NCI-H1092 (cell line): ENCODE data around the gene COQ10A.
"Not testable (repeated sequence)": the region's sequence is repeated elsewhere in the genome, so short reads cannot be mapped to it uniquely, and the experiment has no call there.

Source experiments
- DNase-seq: peaks from one replicate; lab custom pipeline; 2025; lab: John Stamatoyannopoulos, UW

COQ10A gene

DNA sequence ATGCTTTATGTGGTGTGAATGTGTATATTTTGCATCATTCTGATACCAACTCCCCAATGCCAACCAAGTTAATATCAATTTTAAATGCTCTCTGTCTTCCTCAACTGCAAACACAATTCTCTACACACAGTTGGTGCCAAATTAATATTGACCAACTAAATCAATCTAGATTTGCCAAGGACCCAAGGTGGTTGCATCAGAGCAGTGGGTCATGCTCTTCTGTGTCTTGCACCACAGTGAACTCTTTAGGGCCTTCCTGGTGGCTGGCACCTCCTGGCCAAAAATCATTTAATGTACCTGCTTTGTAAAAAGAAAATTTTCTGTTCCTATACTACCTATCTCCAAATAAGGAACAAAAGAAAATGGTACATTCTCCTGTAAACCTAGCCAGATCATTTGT is 14.1 kb downstream of the COQ10A start:
- DNase-seq: no peak

DNA sequence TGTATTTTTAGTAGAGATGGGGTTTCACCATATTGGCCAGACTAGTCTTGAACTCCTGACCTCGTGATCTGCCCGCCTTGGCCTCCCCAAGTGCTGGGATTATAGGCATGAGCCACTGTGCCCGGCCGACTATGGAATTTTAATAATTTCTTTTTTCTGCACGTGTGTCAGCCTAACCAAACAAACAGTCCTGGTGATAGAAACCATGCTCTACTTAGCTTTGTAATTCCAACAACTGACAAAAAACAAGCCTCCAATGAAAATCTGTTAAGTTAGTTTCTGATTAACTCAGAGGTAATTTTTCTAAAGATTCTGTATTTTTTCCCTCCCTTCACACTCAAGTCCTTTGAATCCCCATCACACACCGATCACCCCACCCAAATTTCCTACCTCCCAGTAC is 15.3 kb downstream of the COQ10A start:
- DNase-seq: no peak

DNA sequence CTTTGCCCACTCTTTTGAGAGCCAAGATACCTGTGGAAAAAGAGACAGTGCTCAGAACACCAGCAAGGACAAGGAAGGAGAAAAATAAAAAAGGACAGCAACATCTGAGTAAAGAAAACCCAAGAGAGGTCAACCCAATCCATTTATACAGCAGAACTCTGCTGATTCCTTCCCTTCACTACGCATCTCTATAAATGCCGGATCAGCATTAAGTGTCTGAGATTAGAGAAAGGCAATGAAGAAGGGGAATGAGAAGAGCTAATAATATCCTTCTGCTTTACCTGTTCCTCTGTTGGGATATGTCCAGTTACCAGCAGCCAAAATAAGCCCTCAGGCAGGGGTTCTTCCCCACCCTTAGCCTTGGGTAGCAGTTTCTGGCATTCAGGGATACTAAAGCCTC is 15.8 kb downstream of the COQ10A start:
- DNase-seq: no peak

DNA sequence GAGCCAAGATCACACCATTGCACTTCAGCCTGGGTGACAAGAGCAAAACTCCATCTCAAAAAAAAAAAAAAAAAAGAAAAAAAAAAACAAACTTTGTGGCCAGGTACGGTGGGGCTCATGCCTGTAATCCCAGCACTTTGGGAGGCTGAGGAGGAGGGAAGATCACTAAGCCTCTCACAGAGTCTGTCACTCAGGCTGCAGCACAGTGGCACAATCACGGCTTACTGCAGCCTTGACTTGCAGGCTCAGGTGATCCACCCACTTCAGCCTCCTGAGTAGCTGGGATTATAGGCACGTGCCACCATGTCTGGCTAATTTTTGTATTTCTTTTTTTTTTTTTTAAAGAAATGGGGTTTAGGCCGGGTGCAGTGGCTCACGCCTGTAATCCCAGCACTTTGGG is 17.5 kb downstream of the COQ10A start:
- DNase-seq: not testable (repeated sequence)

DNA sequence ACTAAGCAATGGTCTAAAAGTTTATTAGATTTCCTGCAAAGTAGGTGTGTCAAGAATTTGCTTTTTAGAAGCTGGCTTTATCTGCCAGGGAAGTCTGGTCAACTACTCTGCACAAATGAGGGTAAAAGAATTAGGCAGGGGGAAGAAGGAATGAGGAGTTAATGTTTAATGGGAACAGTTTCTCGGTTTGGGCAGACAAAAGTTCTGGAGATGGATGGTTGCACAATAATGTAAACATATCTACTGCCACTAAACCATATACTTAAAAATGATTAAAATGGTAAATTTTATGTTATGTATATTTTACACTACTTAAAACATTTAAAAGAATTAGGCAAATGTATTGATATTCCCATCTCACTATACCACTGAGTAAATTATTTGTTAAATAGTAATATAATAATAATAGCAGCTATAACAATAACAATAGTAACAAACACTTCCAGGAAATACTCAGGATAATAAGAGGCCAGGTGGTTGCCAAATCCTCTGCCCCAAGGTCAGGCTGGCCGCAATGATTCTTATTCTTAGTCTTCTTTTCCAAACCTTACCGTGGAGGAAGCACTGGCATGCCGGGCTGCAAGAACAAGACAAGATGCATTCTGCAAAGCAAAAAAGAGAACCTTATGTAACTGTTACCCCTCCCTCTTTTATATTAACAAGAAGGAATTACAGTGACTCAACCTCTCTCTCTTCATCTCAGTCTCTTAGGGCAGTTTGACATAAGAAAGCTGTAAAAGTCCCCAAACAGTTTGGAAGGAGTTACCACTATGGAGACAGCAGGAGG is 19.5 kb downstream of the COQ10A start:
- DNase-seq: no peak

DNA sequence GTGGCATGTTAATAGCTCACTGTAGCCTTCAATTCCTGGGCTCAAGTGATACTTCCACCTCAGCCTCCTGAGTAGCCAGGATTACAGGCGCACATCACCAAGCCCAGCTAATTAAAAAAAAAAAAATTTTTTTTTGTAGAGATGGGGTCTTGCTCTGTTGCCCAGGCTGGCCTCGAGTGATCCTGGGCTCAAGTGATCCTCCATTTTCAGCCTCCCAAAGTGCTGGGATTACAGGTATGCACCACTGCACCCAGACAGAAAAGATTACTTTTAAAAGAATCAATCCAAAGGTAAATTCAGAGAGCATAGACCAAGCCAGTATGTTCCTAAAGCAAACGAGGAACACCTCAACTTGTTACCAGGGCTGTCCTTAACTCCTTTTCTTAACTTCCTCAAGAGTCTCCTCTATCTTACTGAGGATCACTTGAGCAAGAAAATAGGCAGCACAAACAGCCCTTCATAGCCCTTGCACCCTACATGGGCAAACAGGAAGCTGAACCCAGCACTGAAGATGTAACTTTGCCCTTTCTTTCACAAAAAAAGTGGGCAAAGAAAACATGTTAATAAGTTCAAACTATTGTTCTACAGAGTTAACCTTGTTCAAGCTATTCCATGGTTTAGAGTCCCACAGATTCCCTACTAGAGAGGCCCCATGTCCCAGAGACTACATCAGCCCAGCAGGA is 22.1 kb downstream of the COQ10A start:
- no peak for DNase-seq

DNA sequence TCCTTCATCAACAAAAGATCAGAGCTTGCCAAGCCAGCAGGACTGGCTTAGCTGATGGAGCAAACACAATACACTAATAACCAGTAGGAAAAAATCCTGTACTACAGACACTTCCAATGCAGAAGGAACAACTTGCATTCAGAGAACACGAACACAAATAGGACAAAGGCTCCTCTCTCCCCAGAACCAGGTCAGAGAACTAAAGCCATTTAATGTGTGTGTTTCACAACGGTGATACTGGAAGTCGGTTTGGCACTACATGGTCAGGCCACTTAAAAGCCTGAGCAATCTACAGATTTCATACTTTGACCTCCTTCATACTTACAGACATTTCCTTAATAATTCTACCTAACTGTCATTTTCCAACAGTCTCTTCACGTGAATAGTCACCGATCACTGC is 27.1 kb downstream of the COQ10A start:
- DNase-seq: no peak

DNA sequence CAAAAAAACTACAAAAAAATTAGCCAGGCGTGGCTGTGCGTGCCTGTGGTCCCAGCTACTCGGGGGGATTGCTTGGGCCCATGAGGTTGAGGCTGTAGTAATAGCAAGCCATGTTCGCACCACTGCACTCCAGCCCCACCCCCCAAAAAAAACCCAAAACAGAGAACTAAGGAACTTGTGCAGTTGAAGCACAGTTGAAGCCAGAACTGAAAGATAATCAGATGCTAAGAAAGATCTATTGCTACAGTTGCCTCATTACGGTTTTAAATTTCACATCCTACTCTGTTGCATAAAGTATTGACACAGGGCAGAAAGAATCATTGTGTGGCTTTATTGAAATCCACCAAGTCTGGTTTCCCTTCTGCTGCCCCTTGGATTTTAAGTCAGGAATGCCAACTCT is 29.6 kb downstream of the COQ10A start:
- no peak for DNase-seq

DNA sequence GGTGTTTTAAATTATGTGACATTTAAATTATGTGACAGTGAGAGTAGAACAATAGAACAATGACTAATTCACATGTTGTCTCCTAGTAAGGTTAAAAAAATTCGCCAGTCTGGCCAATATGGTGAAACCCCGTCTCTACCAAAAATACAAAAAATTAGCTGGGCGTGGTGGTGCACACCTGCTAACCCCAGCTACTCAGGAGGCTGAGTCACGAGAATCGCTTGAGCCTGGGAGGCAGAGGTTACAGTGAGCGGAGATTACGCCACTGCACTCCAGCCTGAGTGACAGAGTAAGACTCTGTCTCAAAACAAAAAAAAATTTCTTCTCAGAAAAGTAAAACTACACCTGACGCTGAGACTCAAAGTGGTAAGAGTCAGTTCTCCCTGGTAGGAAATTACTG is 30.7 kb downstream of the COQ10A start:
- DNase-seq: no peak

DNA sequence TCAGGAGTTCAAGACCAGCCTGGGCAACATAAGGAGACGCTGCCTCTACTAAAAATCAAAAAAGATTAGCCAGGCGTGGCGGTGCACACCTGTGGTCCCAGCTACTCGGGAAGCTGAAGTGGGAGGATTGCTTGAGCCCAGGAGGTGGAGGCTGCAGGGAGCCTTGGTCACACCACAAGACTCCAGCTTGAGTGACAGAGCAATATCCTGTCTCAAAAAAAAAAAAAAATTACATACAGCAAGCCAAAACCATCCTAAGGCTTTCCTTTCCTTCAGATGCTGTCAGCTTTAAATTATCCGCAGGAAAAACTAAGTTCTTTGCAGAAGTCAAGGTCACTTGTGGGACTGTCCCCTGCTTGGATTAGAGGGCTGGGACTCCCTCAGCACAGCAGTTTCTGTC is 32.1 kb downstream of the COQ10A start:
- DNase-seq: no peak

DNA sequence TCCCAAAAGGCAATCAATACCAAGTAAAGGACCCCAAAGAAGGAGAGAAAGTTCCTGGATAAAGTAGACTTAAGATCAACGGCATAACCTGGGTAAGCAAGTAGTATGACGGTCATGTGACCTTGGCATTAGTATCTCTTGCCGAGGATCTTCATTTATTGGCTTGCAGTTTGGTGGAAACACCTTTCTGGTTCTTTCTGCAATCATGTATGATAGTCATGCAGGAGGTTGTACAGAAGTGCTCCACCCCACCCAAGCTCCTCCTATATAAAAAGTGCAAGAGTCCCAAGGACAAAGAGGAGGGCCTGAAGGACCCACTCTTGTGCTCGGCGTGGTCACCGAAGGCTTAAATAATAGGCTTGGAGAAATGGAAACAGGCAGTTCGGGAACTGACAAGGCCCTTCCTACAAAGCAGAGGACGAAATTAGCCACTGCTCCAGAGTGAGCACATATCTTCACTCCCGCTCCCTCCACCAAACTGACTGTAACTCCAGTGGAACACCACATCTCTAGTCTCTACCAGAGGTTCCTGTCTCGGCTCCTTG is 32.6 kb downstream of the COQ10A start:
- DNase-seq: no peak

DNA sequence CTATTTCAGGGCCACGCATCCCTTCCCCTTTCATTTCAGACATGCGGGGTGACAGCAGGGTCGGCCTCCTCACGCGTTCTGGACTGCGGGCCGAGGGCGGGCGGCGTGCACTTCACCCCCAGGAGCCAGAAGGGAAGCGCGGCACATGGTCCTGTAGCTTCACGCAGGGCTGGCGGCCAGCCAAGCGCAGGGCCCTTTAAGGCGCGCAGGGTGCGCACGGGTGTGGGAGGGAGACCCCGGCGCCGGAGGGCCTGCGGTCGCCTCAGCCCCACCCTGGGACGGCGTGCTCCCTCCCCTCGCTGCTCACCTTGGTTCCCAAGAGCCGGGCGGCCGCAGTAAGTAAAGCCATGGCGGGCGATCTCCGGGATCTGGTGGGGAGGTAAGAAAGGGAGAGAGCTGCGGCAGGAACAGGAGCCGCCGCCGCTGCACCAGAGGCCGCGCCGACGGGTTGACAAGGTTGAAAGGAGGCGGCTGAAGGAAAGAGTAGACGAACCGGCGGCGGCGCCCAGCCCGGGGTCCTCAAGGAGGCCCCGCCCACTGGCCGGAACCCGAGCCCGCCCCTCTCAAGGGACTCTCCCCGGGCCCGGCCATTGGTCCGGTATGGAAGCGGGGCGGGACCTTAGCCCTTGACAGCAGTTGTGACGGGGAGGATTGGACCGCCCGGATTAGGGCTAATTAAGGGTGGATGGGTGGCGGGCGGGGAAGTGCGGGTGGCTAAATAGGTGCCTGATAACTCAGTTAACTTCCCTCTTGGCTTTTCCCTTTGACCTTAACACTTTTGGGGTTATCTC is 33.3 kb downstream of the COQ10A start, which contains the start of gene CS:
Gene CS (minus strand): TSS at position 478 of the 791 bp plus-strand sequence. CDS start 129 bp downstream, at position 349.
- peak; percentile 96 for DNase-seq

DNA sequence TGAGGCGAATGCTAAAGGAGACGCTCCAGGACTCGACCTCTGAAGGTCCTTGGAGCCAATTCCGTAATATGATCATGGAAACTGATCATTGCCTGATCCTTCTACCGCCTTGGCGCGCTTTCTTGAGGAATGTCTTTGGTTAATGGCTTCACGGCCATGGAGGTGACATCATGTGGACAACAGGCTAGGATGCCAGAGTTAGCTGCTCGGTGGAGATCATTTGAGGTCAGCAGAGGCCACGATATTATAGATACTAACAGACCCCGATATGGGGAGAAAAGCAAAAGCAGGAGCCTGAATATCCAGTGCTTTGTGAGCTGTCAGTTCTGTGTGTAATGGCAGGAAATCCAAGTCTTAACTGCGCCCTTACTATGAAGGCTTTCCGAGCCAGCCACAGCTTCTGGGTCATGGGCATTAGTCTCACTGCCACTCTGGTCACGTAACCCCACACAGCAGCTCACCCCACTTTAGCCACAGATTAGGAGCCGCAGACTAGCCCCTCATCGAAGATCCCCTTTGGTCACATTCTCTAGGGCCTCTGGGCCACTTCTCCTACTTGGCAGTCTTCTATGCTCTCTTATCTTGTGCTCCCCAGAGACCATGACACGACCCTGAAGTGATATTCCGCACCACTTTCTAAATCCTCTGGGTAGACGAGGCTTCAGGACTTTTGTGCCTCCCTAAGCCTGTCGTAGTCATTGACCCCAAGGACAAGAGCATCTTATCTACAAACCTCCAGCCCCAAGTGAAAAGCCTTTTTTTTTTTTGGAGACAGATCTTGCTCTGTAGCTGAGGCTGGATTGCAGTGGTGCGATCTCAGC is 34.1 kb downstream of the COQ10A start:
- no peak for DNase-seq

DNA sequence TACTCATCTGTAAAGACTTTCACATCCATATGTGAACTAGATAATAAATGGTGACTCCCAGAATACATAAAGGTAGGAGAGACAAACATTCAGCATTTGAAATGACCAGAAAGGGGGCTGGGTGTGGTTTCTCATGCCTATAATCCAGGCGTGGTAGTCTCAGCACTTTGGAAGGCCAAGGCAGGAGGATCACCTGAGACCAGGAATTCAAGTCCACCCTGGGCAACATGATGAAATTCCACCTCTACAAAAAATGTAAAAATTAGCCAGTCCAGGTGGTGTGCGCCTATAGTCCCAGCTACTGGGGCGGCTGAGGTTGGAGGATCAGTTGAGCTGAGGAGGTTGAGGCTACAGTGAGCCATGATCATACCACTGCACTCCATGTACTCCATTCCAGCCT is 37.5 kb downstream of the COQ10A start:
- no peak for DNase-seq

DNA sequence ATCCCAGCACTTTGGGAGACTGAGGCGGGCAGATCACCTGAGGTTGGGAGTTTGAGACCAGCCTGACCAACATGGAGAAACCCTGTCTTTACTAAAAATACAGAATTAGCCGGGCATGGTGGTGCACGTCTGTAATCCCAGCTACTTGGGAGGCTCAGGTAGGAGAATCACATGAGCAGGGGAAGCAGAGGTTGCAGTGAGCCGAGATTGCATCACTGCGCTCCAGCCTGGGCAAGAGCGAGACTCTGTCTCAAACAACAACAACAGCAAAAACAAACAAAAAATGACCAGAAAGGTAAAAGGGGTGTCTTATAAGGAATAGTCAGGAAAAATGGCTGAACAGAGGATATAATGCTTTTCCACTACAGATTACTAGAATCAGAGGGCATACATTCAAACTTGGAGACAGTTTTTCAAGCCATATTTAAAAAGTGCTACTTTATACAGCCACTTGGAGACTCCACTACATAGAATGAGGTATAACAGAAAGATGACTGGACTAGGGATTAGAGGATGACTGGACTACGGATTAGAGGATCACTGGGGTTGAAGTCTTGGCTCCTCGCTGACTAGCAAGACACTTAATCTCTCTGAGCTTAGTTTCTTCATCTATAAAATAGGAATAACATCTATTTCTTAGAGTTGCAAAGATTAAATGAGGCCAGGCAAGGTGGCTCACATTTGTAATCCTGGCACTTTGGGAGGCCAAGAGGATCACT is 38.3 kb downstream of the COQ10A start:
- no peak for DNase-seq

DNA sequence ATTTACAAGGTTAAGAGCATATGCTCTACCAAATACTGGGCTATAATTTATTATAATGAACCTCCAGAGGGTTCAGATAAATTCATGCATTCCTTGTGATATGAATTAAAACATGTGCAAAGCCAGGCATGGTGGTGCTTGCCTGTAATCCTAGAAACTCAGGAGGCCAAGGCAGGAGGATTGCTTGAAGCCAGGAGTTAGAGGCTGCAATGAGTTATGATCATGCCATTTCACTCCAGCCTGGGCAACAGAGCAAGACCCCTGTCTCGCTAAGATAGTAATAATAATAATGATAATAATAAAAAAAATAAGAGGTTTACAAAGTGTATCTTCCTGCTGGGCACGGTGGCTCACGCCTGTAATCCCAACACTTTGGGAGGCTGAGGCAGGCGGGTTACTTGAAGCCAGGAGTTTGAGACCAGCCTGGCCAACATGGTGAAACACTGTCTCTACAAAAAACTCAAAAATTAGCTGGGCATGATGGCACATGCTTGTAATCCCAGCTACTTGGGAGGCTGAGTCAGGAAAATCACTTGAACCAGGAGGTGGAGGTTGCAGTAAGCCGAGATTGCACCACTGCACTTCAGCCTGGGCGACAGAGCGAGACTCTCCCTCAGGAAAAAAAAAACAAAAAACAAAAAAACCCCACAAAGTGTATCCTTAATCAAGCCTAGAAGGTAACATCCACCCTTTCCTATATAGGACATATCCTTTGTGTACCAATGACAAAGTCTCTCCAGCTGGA is 40.7 kb downstream of the COQ10A start:
- no peak for DNase-seq

DNA sequence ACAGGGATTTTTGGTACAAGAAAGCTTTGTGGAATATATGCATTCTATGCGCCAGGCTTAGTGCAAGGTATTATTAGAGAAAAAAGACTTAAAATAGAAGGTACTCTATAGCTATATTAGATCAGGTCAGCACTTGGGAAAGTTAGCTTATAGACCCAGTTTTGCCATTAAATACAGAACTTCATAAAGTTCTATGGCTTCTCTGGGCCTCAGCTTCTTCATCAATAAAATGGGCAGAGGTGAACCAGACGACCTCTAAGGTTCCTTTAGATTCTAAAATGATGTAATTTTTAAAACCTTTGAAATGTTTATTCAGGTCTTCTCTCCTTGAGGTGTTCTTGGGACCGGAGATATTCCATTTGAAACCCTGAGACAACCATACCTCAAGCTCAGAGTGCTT is 42.0 kb downstream of the COQ10A start:
- DNase-seq: no peak

DNA sequence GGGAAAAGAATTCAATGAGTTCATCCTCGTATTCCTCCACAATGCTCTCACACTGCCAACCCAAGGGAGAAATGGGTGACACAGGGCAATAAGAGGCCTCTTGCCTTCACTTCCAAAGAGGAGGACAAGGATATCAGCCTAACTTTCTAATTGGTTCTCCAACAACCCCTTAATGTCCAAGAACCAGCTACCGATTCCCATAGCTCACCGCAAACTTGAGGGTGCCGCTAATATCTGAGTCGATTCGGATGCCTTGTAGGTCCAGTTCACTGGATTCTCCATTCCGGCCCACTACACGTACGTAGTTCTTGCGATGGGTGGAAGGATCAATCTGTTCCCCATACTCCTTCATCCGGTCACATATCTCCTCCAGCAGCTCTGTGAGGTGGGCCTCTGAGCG is 44.3 kb downstream of the COQ10A start:
- no peak for DNase-seq

DNA sequence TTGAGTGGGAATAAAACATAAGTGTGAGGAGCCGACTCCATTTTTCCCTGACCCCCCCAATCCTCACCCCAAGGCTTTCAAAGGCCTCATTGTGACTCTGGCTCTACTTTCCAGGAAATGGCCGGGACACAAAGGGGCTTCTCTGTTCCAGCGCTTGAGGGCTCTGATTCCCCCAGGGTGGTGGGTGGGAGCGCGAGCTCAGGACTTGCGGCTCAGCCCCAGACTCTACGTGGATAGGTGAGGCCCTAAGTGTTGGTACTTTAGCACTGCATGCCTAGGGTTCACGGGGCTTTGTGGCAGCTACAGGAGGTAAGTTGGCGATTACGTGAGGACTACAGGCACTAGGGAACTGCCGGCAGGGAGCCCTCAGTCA is 48.5 kb downstream of the COQ10A start:
- no peak for DNase-seq
